WTC11 (cell line): ENCODE measurements around the gene LMOD3. TPM values are rescaled to one million over a fixed set of nuclear protein-coding genes. Genes with fewer than 3 reads are reported as not detected.

Experiments
- ATAC-seq: fragments of 200-7000 bp; cut with Tn5 transposase; 2 replicates; pipeline ENCODE4 v1.10.0; 2021; ENCODE audit warnings: mild to moderate bottlenecking, moderate library complexity
- CTCF ChIA-PET: fragments of 300-600 bp; sonication (Branson Sonifier 250); formaldehyde crosslinking; loops from one replicate; lab custom pipeline; 2021; ENCODE audit warnings: antibody characterized with exemption; lab: Charles Lee
- POLR2A ChIA-PET: fragments of 350-600 bp; sonication (Branson Sonifier 250); formaldehyde crosslinking; loops from one replicate; lab custom pipeline; 2021; ENCODE audit warnings: antibody characterized with exemption; lab: Charles Lee
- DNase-seq: peaks from one replicate; pipeline ENCODE4 v3.0.0; 2021; ENCODE audit warnings: low spot score
- H3K27ac Mint-ChIP-seq: 2 replicates; pipeline ENCODE4 v1.8.0; 2021; ENCODE audit warnings: mixed read lengths
- H3K27me3 Mint-ChIP-seq: 2 replicates; pipeline ENCODE4 v1.8.0; 2021; ENCODE audit warnings: low read depth, mild to moderate bottlenecking, moderate library complexity, mixed read lengths
- H3K36me3 Mint-ChIP-seq: 2 replicates; pipeline ENCODE4 v1.8.0; 2021; ENCODE audit warnings: mixed read lengths
- H3K4me1 Mint-ChIP-seq: 2 replicates; pipeline ENCODE4 v1.8.0; 2022; ENCODE audit warnings: mixed read lengths
- H3K4me3 Mint-ChIP-seq: 2 replicates; pipeline ENCODE4 v1.8.0; 2021; ENCODE audit warnings: mild to moderate bottlenecking, moderate library complexity, mixed read lengths
- H3K9me3 Mint-ChIP-seq: 2 replicates; pipeline ENCODE4 v1.8.0; 2021; ENCODE audit warnings: mixed read lengths
- CREM ChIP-seq: sonication (generic); formaldehyde crosslinking; IDR thresholded peaks from 2 replicates; pipeline ENCODE4 v1.8.1; 2022; ENCODE audit warnings: mild to moderate bottlenecking, missing genetic modification reagents, moderate library complexity
- PRRX2 ChIP-seq: fragments of 250-450 bp; sonication (Bioruptor Pico); IDR thresholded peaks from 2 replicates; pipeline ENCODE4 v1.8.0; 2021; ENCODE audit warnings: mild to moderate bottlenecking
- SMAD3 ChIP-seq: sonication (generic); formaldehyde crosslinking; IDR thresholded peaks from 2 replicates; pipeline ENCODE4 v1.8.0; 2022; ENCODE audit warnings: missing genetic modification reagents, mild to moderate bottlenecking, borderline replicate concordance
- TEAD1 ChIP-seq: sonication (generic); formaldehyde crosslinking; IDR thresholded peaks from 2 replicates; pipeline ENCODE4 v1.8.0; 2022; ENCODE audit warnings: mild to moderate bottlenecking, missing genetic modification reagents
- TP53 ChIP-seq: sonication (generic); formaldehyde crosslinking; IDR thresholded peaks from 2 replicates; pipeline ENCODE4 v1.8.1; 2023; ENCODE audit warnings: mild to moderate bottlenecking, missing genetic modification reagents
- ZNF263 ChIP-seq: sonication (generic); formaldehyde crosslinking; IDR thresholded peaks from 2 replicates; pipeline ENCODE4 v1.8.1; 2022; ENCODE audit warnings: low read depth, mild to moderate bottlenecking, moderate library complexity, missing genetic modification reagents
- ZNF317 ChIP-seq: sonication (generic); formaldehyde crosslinking; IDR thresholded peaks from 2 replicates; pipeline ENCODE4 v1.8.1; 2023; ENCODE audit warnings: low read depth, mild to moderate bottlenecking, moderate library complexity, missing genetic modification reagents, borderline replicate concordance
- ZNF423 ChIP-seq: fragments of 250-450 bp; sonication (Bioruptor Pico); IDR thresholded peaks from 2 replicates; pipeline ENCODE4 v2.1.2; 2022; ENCODE audit warnings: mild to moderate bottlenecking, moderate library complexity
- total RNA-seq: library from RNA; stranded (reverse); gene quantifications from 3 replicates; pipeline ENCODE4 v1.2.3, GENCODE V29; 2021
- TF ChIP-seq, protein P1 (sequence below): sonication (generic); formaldehyde crosslinking; IDR thresholded peaks from 2 replicates; pipeline ENCODE4 v1.8.1; 2023; ENCODE audit warnings: mild to moderate bottlenecking, moderate library complexity, missing genetic modification reagents
- TF ChIP-seq, protein P2 (sequence below): sonication (generic); formaldehyde crosslinking; IDR thresholded peaks from 2 replicates; pipeline ENCODE4 v1.8.0; 2023; ENCODE audit warnings: missing genetic modification reagents, mild to moderate bottlenecking, borderline replicate concordance
- TF ChIP-seq, protein P3 (sequence below): sonication (generic); formaldehyde crosslinking; IDR thresholded peaks from 2 replicates; pipeline ENCODE4 v1.8.0; 2022; ENCODE audit warnings: mild to moderate bottlenecking, missing genetic modification reagents

Gene LMOD3
- total RNA-seq, 1 experiment from 2014 or later: not detected

DNA sequence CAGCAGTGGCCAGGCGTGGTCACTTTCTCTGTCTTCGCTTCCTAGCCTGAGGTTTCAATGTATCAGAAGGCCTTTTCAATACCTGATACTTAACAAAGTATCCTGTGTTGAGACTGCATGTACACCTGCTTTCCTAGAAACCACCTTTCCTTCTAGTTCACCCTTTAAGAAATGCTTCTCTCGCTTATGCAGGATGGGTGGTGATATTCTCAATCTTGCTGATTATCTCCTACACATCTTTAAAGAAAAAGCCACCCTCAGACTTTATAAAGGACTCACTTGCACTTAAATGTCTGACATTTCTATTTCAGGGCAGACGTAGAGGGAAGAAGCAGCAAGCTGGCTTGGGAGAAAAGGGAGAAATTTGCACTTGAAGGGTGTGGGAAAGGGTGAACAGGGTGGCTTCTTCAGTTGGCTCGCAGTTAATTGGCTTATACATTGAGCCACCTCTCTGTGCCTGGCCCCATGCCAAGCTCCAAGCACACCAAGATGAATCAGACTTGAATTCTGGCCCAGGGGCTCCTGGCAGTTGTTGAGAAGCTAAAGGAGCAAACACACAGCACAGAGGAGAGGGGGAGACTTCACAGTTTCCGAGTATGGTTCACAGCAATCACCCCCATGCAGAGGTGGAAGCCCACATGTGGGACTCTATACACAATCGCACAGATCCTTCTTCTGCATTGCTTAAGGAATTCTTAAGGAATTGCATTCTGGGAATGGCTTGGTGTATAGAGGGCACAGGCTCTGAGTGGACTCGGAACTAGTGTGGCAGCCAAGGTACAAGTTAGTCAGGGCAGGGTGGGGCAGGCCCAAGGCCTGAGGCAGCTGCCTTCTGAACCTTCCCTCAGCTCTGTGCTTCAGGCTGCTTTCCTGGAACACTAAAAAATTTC, 36.3 kb downstream of the LMOD3 start:
- POLR2A ChIA-PET: no interaction called here

DNA sequence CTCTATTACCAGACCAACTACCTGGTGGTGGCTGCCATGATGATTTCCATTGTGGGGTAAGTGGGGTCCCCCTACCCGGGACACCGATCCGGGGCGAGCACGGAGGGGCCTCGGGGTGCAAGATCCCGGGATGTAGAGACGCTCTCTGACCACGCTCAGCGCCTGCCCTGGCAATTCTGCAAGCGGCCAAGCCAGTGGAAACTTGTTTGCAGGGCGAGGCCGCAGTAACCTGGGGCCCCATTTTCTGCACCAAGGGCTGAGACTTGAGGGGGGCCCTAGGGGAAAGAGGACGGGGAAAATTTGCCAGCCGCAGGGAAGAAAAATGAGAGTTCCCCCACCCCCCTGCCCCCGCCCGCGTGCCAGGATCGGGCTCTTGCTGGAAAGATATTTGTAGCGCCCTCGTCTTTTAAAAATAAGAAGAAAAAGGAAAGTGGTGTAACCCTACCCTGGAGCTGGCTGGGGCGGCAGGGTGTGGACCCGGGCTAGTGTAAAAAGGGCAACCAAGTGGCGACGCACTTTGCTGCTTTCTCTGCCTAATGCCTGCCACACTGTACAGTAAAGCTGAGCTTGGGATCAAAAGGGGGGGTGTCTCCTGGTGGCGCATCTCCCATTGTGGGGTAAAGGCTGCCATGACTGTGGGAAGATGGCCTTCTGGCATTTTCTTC, 37.1 kb downstream of the LMOD3 start:
- H3K4me1 Mint-ChIP-seq: peaks cover 61% of the 10 kb centered on the region
- H3K36me3 Mint-ChIP-seq: no peaks in the 10 kb centered on the region
- ChIA-PET CTCF (interaction anchor here (0.6 to 1.6 kb wide), 3 partner anchors 33 to 338 kb away, joined by 3 read pairs; no protein-coding TSS in a partner anchor), POLR2A (no interaction called here)
- no peak for DNase-seq
- TF ChIP-seq ZNF317 (CRISPR knock-in tag) (no peak), PRRX2 (CRISPR knock-in tag) (no peak), ZNF423 (CRISPR knock-in tag) (no peak), CREM (0 out of 2 replicates have a peak, but pooled peaks have one; percentile 18)
- TF ChIP-seq, protein P1, sequence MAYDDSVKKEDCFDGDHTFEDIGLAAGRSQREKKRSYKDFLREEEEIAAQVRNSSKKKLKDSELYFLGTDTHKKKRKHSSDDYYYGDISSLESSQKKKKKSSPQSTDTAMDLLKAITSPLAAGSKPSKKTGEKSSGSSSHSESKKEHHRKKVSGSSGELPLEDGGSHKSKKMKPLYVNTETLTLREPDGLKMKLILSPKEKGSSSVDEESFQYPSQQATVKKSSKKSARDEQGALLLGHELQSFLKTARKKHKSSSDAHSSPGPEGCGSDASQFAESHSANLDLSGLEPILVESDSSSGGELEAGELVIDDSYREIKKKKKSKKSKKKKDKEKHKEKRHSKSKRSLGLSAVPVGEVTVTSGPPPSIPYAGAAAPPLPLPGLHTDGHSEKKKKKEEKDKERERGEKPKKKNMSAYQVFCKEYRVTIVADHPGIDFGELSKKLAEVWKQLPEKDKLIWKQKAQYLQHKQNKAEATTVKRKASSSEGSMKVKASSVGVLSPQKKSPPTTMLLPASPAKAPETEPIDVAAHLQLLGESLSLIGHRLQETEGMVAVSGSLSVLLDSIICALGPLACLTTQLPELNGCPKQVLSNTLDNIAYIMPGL (CRISPR knock-in tag): peak; percentile 49; the same call in 1 of the 2 replicates
- TF ChIP-seq, protein P2, sequence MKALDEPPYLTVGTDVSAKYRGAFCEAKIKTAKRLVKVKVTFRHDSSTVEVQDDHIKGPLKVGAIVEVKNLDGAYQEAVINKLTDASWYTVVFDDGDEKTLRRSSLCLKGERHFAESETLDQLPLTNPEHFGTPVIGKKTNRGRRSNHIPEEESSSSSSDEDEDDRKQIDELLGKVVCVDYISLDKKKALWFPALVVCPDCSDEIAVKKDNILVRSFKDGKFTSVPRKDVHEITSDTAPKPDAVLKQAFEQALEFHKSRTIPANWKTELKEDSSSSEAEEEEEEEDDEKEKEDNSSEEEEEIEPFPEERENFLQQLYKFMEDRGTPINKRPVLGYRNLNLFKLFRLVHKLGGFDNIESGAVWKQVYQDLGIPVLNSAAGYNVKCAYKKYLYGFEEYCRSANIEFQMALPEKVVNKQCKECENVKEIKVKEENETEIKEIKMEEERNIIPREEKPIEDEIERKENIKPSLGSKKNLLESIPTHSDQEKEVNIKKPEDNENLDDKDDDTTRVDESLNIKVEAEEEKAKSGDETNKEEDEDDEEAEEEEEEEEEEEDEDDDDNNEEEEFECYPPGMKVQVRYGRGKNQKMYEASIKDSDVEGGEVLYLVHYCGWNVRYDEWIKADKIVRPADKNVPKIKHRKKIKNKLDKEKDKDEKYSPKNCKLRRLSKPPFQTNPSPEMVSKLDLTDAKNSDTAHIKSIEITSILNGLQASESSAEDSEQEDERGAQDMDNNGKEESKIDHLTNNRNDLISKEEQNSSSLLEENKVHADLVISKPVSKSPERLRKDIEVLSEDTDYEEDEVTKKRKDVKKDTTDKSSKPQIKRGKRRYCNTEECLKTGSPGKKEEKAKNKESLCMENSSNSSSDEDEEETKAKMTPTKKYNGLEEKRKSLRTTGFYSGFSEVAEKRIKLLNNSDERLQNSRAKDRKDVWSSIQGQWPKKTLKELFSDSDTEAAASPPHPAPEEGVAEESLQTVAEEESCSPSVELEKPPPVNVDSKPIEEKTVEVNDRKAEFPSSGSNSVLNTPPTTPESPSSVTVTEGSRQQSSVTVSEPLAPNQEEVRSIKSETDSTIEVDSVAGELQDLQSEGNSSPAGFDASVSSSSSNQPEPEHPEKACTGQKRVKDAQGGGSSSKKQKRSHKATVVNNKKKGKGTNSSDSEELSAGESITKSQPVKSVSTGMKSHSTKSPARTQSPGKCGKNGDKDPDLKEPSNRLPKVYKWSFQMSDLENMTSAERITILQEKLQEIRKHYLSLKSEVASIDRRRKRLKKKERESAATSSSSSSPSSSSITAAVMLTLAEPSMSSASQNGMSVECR (CRISPR knock-in tag): 0 out of 2 replicates have a peak, but pooled peaks have one; percentile 61
- TF ChIP-seq, protein P3, sequence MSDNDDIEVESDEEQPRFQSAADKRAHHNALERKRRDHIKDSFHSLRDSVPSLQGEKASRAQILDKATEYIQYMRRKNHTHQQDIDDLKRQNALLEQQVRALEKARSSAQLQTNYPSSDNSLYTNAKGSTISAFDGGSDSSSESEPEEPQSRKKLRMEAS (CRISPR knock-in tag): 0 out of 2 replicates have a peak, but pooled peaks have one; percentile 39
- H3K4me3 Mint-ChIP-seq: peak overlapping the region; percentile 92
- H3K9me3 Mint-ChIP-seq: no peaks in the 10 kb centered on the region
- no peaks in the 10 kb centered on the region for H3K27me3 Mint-ChIP-seq
- H3K27ac Mint-ChIP-seq: no peak overlapping the region
- ATAC-seq: peak; percentile 6

More for the DNA sequence above, 36.3 kb downstream of the LMOD3 start:
- ATAC-seq: no peak
- Mint-ChIP-seq H3K27ac (no peak overlapping the region), H3K9me3 (no peaks in the 10 kb centered on the region), H3K4me3 (peak overlapping the region; percentile 92), H3K4me1 (peaks cover 54% of the 10 kb centered on the region)
- CTCF ChIA-PET: interaction anchor here (0.7 to 1.6 kb wide), 2 partner anchors 33 to 221 kb away, joined by 3 read pairs; no protein-coding TSS in a partner anchor
- TF ChIP-seq SMAD3: no peak
- TF ChIP-seq PRRX2 (CRISPR knock-in tag): no peak
- TF ChIP-seq TEAD1 (CRISPR knock-in tag): no peak
- TF ChIP-seq ZNF263 (CRISPR knock-in tag): no peak
- TF ChIP-seq TP53 (CRISPR knock-in tag): no peak
- TF ChIP-seq, all 79 proteins: peak for 0
- DNase-seq: no peak
- Mint-ChIP-seq H3K36me3 (no peaks in the 10 kb centered on the region), H3K27me3 (no peaks in the 10 kb centered on the region)
